ENCODE data around the gene LRRC74B.
A peak's percentile ranks its signal among the peaks of the same experiment; 100 is the strongest.

Gene LRRC74B

GRCh38 chr22:21014202-21014725 lies 31.5 kb upstream of the LRRC74B start:
- peak; percentile 71 for DNase-seq (ENCODE audit: low read depth, low spot score)

- no peak for DNase-seq (ENCODE audit: low read depth, low spot score)
Measured at GRCh38 chr22:21014726-21015465, 30.9 kb upstream of the LRRC74B start, which contains the start of gene P2RX6. TSS of gene P2RX6 (plus strand) at chr22:21015165. CDS start at chr22:21015175, 10 bp downstream.

GRCh38 chr22:21015466-21016006 lies 30.2 kb upstream of the LRRC74B start:
- DNase-seq (ENCODE audit: low read depth, low spot score), result no peak

- no peak for DNase-seq (ENCODE audit: low read depth, low spot score)
Measured at GRCh38 chr22:21016644-21017420, 28.9 kb upstream of the LRRC74B start.

- no peak for DNase-seq (ENCODE audit: low read depth, low spot score)
Measured at GRCh38 chr22:21018314-21018713, 27.4 kb upstream of the LRRC74B start.

- no peak for DNase-seq (ENCODE audit: low read depth, low spot score)
Measured at GRCh38 chr22:21020802-21021429, 24.8 kb upstream of the LRRC74B start.

- DNase-seq (ENCODE audit: low read depth, low spot score), result no peak
Measured at GRCh38 chr22:21022507-21022906, 23.2 kb upstream of the LRRC74B start.

- DNase-seq (ENCODE audit: low read depth, low spot score), result no peak
Measured at GRCh38 chr22:21022955-21023614, 22.7 kb upstream of the LRRC74B start.

GRCh38 chr22:21025266-21025665 lies 20.5 kb upstream of the LRRC74B start:
- no peak for DNase-seq (ENCODE audit: low read depth, low spot score)

- DNase-seq (ENCODE audit: low read depth, low spot score), result no peak
Measured at GRCh38 chr22:21025763-21026755, 19.7 kb upstream of the LRRC74B start.

- DNase-seq (ENCODE audit: low read depth, low spot score), result no peak
Measured at GRCh38 chr22:21026783-21027692, 18.7 kb upstream of the LRRC74B start.

- no peak for DNase-seq (ENCODE audit: low read depth, low spot score)
Measured at GRCh38 chr22:21028277-21029251, 17.2 kb upstream of the LRRC74B start.

GRCh38 chr22:21029486-21030025 lies 16.2 kb upstream of the LRRC74B start:
- no peak for DNase-seq (ENCODE audit: low read depth, low spot score)

GRCh38 chr22:21030032-21030431 lies 15.7 kb upstream of the LRRC74B start:
- DNase-seq (ENCODE audit: low read depth, low spot score), result no peak

- no peak for DNase-seq (ENCODE audit: low read depth, low spot score)
Measured at GRCh38 chr22:21030621-21031544, 14.9 kb upstream of the LRRC74B start.

- no peak for DNase-seq (ENCODE audit: low read depth, low spot score)
Measured at GRCh38 chr22:21031545-21032036, 14.2 kb upstream of the LRRC74B start.

Measured in activated naive CD8-positive, alpha-beta T cell treated with anti-CD3 and anti-CD28 coated beads, Interleukin-2, amount 50 U/mL, for 16 hours (primary cell).